ENCODE measurements around the gene RAE1.
A peak's percentile ranks its signal among the peaks of the same experiment; 100 is the strongest.

RAE1 gene

DNA sequence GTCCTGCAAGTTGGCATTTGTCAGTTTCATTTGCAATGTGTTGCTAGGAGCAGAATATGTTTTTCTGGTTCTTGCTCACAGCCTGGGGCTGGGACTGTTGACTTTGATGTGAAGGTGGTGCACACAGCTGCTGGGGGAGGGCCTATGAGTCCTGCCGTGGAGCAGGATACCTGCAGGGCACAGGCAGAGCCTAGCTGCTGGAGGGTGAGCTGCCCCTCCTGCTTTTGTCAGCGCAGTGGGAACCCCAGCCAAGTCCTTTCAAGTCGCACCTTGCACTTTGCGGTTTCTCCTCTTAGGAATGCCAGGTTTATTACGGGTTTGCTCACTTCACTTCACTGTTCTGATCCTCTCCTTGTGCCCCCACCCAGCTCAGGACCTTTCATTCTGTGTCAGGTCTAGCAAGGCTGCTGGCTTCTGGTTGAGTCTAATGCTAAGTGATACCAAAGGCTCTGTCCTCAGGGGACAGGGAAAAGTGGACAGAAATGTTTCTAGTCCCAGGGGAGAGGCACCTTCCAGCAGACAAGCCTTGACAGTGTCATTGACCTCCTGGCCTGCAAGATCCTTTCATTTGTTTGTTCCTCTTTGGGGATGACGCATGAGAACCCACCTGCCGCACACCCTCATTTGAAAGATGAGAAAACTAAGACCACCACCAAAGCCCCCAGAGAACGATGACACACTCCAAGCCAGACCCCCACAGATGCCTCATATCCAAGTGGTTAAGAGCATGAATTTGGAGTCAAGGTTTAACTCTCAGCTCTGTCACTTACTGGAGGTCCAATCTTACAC, 24.2 kb upstream of the RAE1 start:
- no peak overlapping the region for H3K4me3 ChIP-seq (ENCODE audit: low read depth, low read length)
- TF ChIP-seq, protein P1, sequence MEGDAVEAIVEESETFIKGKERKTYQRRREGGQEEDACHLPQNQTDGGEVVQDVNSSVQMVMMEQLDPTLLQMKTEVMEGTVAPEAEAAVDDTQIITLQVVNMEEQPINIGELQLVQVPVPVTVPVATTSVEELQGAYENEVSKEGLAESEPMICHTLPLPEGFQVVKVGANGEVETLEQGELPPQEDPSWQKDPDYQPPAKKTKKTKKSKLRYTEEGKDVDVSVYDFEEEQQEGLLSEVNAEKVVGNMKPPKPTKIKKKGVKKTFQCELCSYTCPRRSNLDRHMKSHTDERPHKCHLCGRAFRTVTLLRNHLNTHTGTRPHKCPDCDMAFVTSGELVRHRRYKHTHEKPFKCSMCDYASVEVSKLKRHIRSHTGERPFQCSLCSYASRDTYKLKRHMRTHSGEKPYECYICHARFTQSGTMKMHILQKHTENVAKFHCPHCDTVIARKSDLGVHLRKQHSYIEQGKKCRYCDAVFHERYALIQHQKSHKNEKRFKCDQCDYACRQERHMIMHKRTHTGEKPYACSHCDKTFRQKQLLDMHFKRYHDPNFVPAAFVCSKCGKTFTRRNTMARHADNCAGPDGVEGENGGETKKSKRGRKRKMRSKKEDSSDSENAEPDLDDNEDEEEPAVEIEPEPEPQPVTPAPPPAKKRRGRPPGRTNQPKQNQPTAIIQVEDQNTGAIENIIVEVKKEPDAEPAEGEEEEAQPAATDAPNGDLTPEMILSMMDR (IDR thresholded peaks at IDR 0.05; ENCODE audit: borderline replicate concordance, insufficient read depth, low read depth, low read length), result no peak

DNA sequence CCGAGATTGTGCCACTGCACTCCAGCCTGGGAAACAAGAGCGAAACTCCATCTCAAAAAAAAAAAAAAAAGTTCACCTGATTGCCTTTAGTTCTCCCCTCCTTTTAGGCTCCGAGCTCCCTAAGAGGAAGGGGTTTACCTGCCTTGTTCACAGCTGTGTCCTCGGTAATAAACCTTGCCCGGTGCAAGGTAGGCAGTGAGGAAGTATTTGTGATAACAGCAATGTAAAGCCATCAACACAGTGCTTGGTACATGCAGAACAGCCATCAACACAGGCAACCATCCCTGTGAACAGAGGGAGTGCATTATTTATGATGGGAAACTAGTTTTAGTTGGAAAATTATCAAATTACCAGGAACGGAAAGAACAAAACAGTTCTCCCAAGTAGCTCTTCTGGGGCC, 23.2 kb upstream of the RAE1 start:
- no peak overlapping the region for H3K4me3 ChIP-seq (ENCODE audit: low read depth, low read length)
- TF ChIP-seq, protein P1 (IDR thresholded peaks at IDR 0.05; ENCODE audit: borderline replicate concordance, insufficient read depth, low read depth, low read length), result no peak

DNA sequence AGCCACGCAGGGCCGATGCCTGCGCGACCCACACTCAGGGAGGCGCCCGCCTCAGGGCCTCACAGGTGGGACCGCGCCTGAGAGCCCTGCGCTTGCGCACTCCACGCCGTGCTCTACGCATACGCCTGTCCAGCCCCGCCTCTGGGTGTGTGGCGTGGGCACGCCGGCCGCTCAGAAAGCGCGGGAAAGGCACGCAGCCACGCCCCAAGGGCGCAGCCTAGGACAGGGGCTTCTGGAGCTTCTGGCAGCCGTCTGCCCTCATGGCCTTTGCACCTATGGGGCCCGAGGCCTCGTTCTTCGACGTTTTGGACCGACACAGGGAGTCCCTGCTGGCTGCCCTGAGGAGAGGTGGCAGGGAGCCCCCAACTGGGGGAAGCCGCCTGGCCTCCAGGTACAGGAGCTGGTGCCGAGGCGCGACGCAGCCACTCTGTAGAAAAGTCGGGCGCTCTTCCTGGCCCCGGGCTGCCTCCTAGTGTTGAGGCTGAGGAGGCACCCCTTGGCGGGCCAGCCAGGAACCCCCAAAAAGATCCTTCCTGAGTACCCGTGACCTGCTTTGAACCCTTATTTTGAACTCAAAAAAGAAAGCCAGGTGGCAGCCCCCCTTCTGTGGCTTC, 21.3 kb upstream of the RAE1 start, which contains the start of gene SPO11:
TSS of gene SPO11 (plus strand) at position 196 of the 614 bp plus-strand sequence. CDS start at position 261, 65 bp downstream.
- TF ChIP-seq, protein P1 (IDR thresholded peaks at IDR 0.05; ENCODE audit: borderline replicate concordance, insufficient read depth, low read depth, low read length), result peak; percentile 40; the same call in 1 of the 2 replicates
- no peak within 1 kb of the TSS for H3K4me3 ChIP-seq (ENCODE audit: low read depth, low read length)

DNA sequence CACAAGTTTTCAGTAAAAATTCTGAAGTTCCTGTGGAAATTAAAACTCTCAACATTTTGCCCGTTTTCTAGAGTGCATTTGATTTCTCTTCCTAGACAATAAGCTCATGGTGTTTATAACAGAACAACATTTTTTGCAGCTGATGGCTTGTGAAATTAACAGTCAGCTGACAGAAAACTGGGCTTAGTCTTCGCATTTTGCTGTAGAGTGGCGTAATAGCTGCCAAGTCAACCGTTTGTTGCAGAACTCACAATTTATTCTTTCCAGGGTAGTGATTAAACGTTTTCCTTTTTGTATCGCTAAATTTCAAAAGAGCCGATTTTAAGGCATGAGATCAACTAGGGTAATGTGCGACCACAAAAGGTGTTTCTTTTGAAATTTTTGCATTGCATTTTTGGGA, 20.1 kb upstream of the RAE1 start:
- no peak overlapping the region for H3K4me3 ChIP-seq (ENCODE audit: low read depth, low read length)
- TF ChIP-seq, protein P1 (IDR thresholded peaks at IDR 0.05; ENCODE audit: borderline replicate concordance, insufficient read depth, low read depth, low read length), result no peak

DNA sequence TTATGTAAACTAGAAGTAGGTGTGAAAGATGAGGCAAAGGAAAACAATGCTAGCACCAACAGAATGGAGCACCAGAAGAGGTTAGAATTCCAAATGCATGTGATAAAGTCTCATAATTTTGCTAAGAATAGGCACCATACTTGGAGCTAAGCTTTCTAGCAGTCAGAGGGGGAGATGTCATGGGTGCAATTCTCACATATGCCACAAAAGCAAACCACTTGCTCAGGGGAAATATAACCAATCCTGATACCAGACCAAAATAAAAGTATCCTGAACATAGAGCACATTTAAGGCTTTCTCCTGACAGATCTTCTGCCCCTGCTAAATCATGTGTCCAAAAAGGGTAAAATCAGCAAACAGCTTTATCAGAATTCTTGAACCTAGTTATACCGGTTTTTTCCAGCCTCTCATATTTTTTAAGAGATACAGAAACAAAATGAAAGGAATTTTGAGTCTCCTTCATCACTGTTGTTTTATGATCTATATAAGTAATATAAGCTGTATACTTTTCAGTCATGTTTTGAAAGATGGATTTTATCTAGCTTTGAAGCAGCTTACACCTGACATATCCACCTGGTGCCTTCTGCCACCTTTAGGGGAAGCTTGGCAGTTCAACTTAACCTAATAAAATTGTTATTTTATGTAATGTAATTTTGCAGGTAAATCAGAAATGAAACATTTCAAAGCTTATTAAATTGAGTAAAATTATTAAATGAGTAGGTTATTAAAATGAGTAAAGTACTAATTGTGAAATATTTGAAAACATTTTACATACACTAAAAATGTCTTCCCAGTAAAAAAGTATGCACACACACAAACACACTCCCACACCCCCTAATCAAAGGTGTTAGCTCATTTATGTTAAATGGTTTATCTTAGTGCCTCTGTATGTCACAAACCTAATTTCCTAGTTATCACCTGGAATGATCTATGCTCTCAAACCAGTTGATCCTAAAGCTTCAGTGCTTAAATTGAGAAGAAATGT, 18.7 kb upstream of the RAE1 start:
- TF ChIP-seq, protein P1 (IDR thresholded peaks at IDR 0.05; ENCODE audit: borderline replicate concordance, insufficient read depth, low read depth, low read length), result no peak
- H3K4me3 ChIP-seq (ENCODE audit: low read depth, low read length), result no peak overlapping the region

DNA sequence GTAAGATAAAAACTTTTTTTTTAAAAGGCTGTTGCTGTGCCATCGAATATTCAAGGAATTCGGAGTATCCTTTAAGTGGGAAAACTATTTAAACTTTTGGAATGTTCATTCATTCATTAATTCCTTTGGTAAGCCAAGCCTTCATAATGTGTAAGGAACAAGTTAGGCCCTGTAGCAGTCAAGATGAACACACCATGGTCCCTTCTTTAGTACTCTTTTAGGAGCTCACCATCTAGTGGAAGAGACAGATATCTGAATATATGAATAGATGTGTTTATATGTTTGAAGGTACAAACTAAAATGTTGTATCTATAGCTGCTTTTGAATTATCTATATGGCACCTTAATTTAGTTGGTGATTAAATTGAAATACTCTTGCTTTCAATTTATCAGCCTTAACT, 15.7 kb upstream of the RAE1 start:
- no peak overlapping the region for H3K4me3 ChIP-seq (ENCODE audit: low read depth, low read length)
- TF ChIP-seq, protein P1 (IDR thresholded peaks at IDR 0.05; ENCODE audit: borderline replicate concordance, insufficient read depth, low read depth, low read length), result no peak
